ENCODE measurements around the gene MEN1.

GRCh38 chr11:64836448-64837072 is 26.2 kb upstream of the MEN1 start:
- TF ChIP-seq, protein P1, sequence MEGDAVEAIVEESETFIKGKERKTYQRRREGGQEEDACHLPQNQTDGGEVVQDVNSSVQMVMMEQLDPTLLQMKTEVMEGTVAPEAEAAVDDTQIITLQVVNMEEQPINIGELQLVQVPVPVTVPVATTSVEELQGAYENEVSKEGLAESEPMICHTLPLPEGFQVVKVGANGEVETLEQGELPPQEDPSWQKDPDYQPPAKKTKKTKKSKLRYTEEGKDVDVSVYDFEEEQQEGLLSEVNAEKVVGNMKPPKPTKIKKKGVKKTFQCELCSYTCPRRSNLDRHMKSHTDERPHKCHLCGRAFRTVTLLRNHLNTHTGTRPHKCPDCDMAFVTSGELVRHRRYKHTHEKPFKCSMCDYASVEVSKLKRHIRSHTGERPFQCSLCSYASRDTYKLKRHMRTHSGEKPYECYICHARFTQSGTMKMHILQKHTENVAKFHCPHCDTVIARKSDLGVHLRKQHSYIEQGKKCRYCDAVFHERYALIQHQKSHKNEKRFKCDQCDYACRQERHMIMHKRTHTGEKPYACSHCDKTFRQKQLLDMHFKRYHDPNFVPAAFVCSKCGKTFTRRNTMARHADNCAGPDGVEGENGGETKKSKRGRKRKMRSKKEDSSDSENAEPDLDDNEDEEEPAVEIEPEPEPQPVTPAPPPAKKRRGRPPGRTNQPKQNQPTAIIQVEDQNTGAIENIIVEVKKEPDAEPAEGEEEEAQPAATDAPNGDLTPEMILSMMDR (IDR thresholded peaks at IDR 0.05): no peak
- TF ChIP-seq POLR2A (IDR thresholded peaks at IDR 0.05): no peak

Data from adrenal gland (tissue), 5 donors.